Kidney epithelial cell (primary cell): ENCODE data around the gene POLR3B. TPM values are rescaled to one million over a fixed set of nuclear protein-coding genes. Genes with fewer than 3 reads are reported as not detected.

Source experiments
- DNase-seq: peaks from one replicate; pipeline ENCODE4 v3.0.0-alpha.2; 2010; ENCODE audit warnings: low read depth
- H3K27me3 ChIP-seq: 2 replicates; pipeline ENCODE4 v1.6.0; 2011; ENCODE audit warnings: low read length; ENCODE audit not compliant: control insufficient read depth, insufficient read depth
- H3K36me3 ChIP-seq: 2 replicates; pipeline ENCODE4 v1.5.1; 2011; ENCODE audit warnings: low read length; ENCODE audit not compliant: control insufficient read depth, insufficient read depth
- H3K4me3 ChIP-seq: 2 replicates; pipeline ENCODE4 v1.5.1; 2011; ENCODE audit warnings: low read depth, mild to moderate bottlenecking, control low read depth, low read length
- CTCF ChIP-seq: IDR thresholded peaks from 2 replicates; pipeline ENCODE4 v1.5.1; 2011; ENCODE audit warnings: mild to moderate bottlenecking, moderate library complexity, low read length, control low read depth, inconsistent platforms; ENCODE audit not compliant: insufficient read depth, poor library complexity, severe bottlenecking
- total RNA-seq: library from RNA; depleted of rRNA; stranded (reverse); fragments of >200 nt; gene quantifications from 2 replicates; pipeline ENCODE4 v1.2.3, GENCODE V29; 2015

POLR3B gene
- total RNA-seq, 1 donor from 2014 or later, result 9.3 TPM

DNA sequence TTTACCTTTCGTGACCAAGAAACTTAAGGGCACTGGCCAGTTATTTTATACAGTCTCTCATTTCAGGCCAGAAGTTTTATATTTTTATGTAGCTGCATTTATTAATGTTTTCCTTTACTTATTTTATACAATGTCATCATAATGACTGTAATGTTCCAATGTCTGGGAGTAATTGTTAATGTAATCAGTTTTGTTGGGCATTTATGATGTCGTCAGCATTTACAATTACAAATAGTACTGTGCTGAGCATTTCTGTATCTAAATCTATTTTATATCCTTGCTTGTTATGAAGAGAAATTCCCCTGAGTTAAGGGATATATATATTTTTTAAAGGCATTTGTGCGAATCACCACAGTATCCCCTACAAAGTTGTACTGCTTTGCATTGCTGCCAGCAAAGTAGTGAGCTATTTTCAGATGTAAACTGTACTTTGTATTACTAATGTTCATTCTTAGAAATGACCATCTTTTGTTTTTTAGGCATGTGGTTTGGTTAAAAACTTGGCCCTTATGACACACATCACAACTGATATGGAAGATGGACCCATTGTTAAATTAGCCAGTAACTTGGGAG, 74.4 kb downstream of the POLR3B start:
- no peaks in the 10 kb centered on the region for H3K36me3 ChIP-seq
- no peak overlapping the region for H3K4me3 ChIP-seq
- no peak for DNase-seq
- TF ChIP-seq CTCF, result no peak
- H3K27me3 ChIP-seq, result no peaks in the 10 kb centered on the region

- TF ChIP-seq CTCF, result no peak
- no peak for DNase-seq
- H3K4me3 ChIP-seq, result no peak overlapping the region
- no peaks in the 10 kb centered on the region for H3K36me3 ChIP-seq
- no peaks in the 10 kb centered on the region for H3K27me3 ChIP-seq
Measured at GRCh38 chr12:106433055-106433454, 75.5 kb downstream of the POLR3B start.

DNA sequence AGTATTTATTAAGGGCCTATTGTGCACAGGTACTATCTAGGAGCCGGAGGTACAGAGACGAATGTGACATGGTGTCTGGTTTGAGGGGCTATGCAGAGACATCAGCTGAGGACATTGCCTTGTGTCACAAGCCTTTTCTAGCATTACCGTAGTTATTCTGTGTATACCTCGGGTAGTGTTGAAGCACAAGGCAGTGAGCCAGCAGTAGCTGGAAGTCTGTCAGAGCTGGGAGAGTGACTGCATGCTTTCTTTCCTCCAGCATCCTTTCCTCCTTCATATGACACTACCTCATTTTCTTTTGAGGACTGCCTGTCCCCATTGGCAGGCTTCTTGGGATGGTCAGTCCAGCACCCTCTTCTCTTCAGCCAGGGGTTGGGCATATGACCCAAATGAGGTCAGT, 77.0 kb downstream of the POLR3B start:
- no peak for TF ChIP-seq CTCF
- H3K36me3 ChIP-seq, result no peaks in the 10 kb centered on the region
- no peaks in the 10 kb centered on the region for H3K27me3 ChIP-seq
- no peak overlapping the region for H3K4me3 ChIP-seq
- no peak for DNase-seq

DNA sequence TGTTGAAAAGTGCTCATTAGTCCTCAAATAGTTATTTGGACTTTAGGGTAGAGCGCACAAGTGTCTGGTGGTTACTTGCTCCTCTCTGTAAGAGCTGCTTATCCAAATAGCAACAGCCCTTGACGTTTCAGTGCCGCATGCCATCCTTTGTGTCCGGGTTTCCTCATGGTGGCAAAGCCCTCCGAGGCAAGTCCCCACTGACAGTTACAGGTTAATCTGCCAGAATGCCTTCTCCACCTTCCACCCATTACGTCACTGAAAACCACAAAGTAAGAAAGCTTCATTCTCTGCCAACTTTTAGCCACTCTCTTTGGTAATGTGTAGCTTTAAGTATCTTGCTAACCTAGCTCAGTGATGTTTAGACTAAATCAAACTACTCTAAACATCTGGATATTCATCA, 78.6 kb downstream of the POLR3B start:
- no peak for DNase-seq
- no peaks in the 10 kb centered on the region for H3K36me3 ChIP-seq

GRCh38 chr12:106442575-106442974, 85.0 kb downstream of the POLR3B start:
- no peak for TF ChIP-seq CTCF
- no peaks in the 10 kb centered on the region for H3K36me3 ChIP-seq
- no peak overlapping the region for H3K4me3 ChIP-seq
- no peak for DNase-seq
- no peaks in the 10 kb centered on the region for H3K27me3 ChIP-seq

More for the DNA sequence above, 78.6 kb downstream of the POLR3B start:
- Histone ChIP-seq H3K4me3 (no peak overlapping the region), H3K27me3 (no peaks in the 10 kb centered on the region)
- no peak for TF ChIP-seq CTCF

DNA sequence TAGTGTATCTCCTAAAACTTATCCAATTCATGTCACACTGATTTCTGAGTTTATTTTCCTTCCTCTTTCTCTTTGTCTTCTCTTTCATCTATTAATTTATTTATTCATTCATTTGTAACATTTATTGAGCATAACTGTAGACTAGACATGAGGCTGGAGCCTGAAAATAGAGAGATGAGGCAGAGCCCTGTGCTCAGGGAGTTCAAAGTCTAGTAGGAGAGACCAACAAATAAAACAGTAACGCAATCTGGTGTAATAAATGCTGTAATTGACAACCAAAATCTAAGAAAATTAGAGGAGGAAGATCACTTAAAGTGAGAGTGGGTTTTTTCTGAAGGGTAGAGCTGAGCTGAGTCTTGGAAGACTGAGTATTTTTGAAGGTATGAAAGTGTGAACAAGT, 87.5 kb downstream of the POLR3B start:
- Histone ChIP-seq H3K36me3 (no peaks in the 10 kb centered on the region), H3K4me3 (no peak overlapping the region), H3K27me3 (no peaks in the 10 kb centered on the region)
- TF ChIP-seq CTCF, result no peak
- no peak for DNase-seq
